Measurements from ENCODE around the gene POLR2C.
"Not testable (repeated sequence)": the region's sequence is repeated elsewhere in the genome, so short reads cannot be mapped to it uniquely, and the experiment has no call there.

GRCh38 chr16:57439947-57440346 lies 22.5 kb upstream of the POLR2C start:
- not testable (repeated sequence) for TF ChIP-seq CTCF, POLR2A (IDR thresholded peaks at IDR 0.05)
